GM06990 (cell line): ENCODE data around the gene HIPK1.

ENCODE experiments used
- DNase-seq: peaks from one replicate; pipeline ENCODE4 v3.0.0-alpha.2; 2011; ENCODE audit not compliant: insufficient read length; ENCODE audit errors: extremely low read depth
- H3K27me3 ChIP-seq: replicated peaks from 2 replicates; pipeline ENCODE4 v1.6.0; 2011; ENCODE audit warnings: low read length; ENCODE audit not compliant: control insufficient read depth, insufficient read depth
- H3K36me3 ChIP-seq: 2 replicates; pipeline ENCODE4 v1.5.1; 2011; ENCODE audit warnings: low read length; ENCODE audit not compliant: control insufficient read depth, insufficient read depth
- H3K4me3 ChIP-seq: replicated peaks from 2 replicates; pipeline ENCODE4 v1.5.1; 2011; ENCODE audit warnings: low read depth, mild to moderate bottlenecking, control low read depth, low read length
- CTCF ChIP-seq: IDR thresholded peaks from 2 replicates; pipeline ENCODE4 v1.5.1; 2011; ENCODE audit warnings: low read length, control low read depth, mild to moderate bottlenecking, inconsistent platforms; ENCODE audit not compliant: insufficient read depth, poor library complexity, severe bottlenecking

HIPK1 gene

GRCh38 chr1:113981962-113982931 lies 53.1 kb downstream of the HIPK1 start:
- no peak for DNase-seq
- no peak overlapping the region for H3K4me3 ChIP-seq

GRCh38 chr1:113982949-113983348 lies 53.8 kb downstream of the HIPK1 start:
- Histone ChIP-seq H3K27me3 (no peaks in the 10 kb centered on the region), H3K4me3 (no peak overlapping the region), H3K36me3 (no peaks in the 10 kb centered on the region)
- no peak for TF ChIP-seq CTCF
- DNase-seq: no peak

More at GRCh38 chr1:113981962-113982931, 53.1 kb downstream of the HIPK1 start:
- Histone ChIP-seq H3K36me3 (no peaks in the 10 kb centered on the region), H3K27me3 (no peaks in the 10 kb centered on the region)
- TF ChIP-seq CTCF: no peak

- no peaks in the 10 kb centered on the region for H3K27me3 ChIP-seq
- no peaks in the 10 kb centered on the region for H3K36me3 ChIP-seq
- TF ChIP-seq CTCF: no peak
- no peak overlapping the region for H3K4me3 ChIP-seq
- no peak for DNase-seq
Observed at GRCh38 chr1:113983391-113983790, 54.3 kb downstream of the HIPK1 start.

- H3K36me3 ChIP-seq: no peaks in the 10 kb centered on the region
- no peak for TF ChIP-seq CTCF
- no peaks in the 10 kb centered on the region for H3K27me3 ChIP-seq
- no peak overlapping the region for H3K4me3 ChIP-seq
- no peak for DNase-seq
Observed at GRCh38 chr1:113983826-113984225, 54.7 kb downstream of the HIPK1 start.

- no peaks in the 10 kb centered on the region for H3K27me3 ChIP-seq
- H3K4me3 ChIP-seq: no peak overlapping the region
- no peaks in the 10 kb centered on the region for H3K36me3 ChIP-seq
- TF ChIP-seq CTCF: no peak
- DNase-seq: no peak
Observed at GRCh38 chr1:113984710-113985109, 55.6 kb downstream of the HIPK1 start.
